ENCODE data around the gene STARD4.

STARD4 gene

DNA sequence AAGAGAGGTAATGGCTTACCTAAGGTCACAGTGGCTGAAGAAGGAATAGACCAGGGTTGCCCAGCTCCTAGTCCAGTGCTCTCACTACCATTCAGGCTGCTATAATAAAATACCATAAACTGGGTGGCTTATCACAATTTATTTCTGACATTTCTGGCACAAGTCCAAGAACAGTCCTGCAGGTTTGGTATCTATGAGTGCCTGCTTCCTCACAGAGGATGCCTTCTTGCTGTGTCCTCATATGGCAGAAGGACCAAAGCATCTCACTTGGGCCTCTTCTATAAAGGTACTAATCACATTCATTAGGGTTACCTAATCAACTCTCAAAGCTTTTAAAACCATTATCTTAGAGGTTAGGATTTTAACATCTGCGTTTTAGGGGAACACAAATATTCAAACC, 17.2 kb downstream of the STARD4 start:
- H3K27me3 ChIP-seq (ENCODE audit: control insufficient read depth, insufficient read depth, low read length): no peaks in the 10 kb centered on the region
- H3K36me3 ChIP-seq (ENCODE audit: control insufficient read depth, insufficient read depth, low read length): peaks cover 39% of the 10 kb centered on the region
- no peaks in the 10 kb centered on the region for H3K9me3 ChIP-seq (ENCODE audit: control insufficient read depth, insufficient read depth, low read length)
- peaks cover 7% of the 10 kb centered on the region; the same call in 1 of the 2 replicates for H3K4me1 ChIP-seq (ENCODE audit: control insufficient read depth, insufficient read depth, low read length)
- no peak overlapping the region for H3K4me3 ChIP-seq (ENCODE audit: low read depth, low read length)
- no peak overlapping the region for H3K9ac ChIP-seq (ENCODE audit: low read depth, low read length)
- no peak overlapping the region for H3K27ac ChIP-seq (ENCODE audit: low read depth, low read length)

DNA sequence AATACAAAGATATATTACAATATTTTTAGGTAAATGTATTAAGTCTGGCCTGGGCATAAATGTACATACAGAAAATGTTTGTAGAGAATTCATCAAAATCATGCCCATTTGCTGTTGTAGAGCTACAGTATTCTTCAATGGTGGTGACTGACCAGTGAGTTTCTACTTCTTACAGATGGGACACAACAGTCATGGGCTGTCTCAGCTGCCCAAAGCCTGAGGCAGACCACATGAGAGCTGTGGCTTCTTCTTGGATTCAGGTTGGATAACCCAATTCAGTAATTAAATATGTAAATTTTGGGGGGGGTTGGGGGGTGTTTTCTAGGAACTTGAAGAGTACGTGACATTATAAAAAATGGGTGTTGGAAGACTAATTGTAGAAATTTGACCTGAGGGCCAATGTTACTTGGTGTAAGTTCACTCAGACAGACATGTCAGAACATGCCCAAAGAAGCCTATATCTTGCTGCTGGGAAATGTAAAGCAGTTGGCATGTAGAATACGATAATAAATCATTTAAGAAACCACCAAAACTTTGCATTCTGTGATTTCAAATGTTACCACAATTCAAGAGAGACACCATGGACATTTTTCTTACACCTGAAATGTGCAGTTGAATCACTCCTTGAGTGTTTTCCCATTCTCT, 17.9 kb downstream of the STARD4 start:
- Histone ChIP-seq H3K4me1 (ENCODE audit: control insufficient read depth, insufficient read depth, low read length) (peaks cover 7% of the 10 kb centered on the region; the same call in 1 of the 2 replicates), H3K27me3 (ENCODE audit: control insufficient read depth, insufficient read depth, low read length) (no peaks in the 10 kb centered on the region), H3K27ac (ENCODE audit: low read depth, low read length) (no peak overlapping the region), H3K36me3 (ENCODE audit: control insufficient read depth, insufficient read depth, low read length) (peaks cover 32% of the 10 kb centered on the region), H3K9me3 (ENCODE audit: control insufficient read depth, insufficient read depth, low read length) (no peaks in the 10 kb centered on the region), H3K9ac (ENCODE audit: low read depth, low read length) (peak overlapping the region; percentile 24; the same call in 1 of the 2 replicates), H3K4me3 (ENCODE audit: low read depth, low read length) (no peak overlapping the region)

DNA sequence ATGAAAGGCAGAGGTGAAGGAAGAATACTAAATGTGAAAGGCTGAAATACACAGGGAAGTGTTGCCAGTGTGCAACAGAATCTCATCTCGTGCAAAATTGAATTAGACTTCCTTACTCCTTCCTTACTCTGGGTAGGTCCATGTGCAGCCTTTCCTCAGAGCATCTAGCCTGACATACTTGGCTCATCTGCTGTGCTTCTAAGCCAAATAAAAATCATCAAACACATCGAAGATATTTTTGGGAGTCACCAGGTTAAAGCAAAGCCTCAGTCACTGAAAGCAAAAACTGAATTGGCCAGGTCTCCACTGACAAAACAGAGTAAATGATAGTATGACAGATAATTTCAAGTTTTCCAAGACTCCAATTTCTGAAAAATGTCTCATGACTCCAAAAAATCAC, 19.3 kb downstream of the STARD4 start:
- Histone ChIP-seq H3K27ac (ENCODE audit: low read depth, low read length) (no peak overlapping the region), H3K9me3 (ENCODE audit: control insufficient read depth, insufficient read depth, low read length) (no peaks in the 10 kb centered on the region), H3K4me1 (ENCODE audit: control insufficient read depth, insufficient read depth, low read length) (peaks cover 7% of the 10 kb centered on the region; the same call in 1 of the 2 replicates), H3K4me3 (ENCODE audit: low read depth, low read length) (no peak overlapping the region), H3K9ac (ENCODE audit: low read depth, low read length) (no peak overlapping the region), H3K27me3 (ENCODE audit: control insufficient read depth, insufficient read depth, low read length) (no peaks in the 10 kb centered on the region), H3K36me3 (ENCODE audit: control insufficient read depth, insufficient read depth, low read length) (peaks cover 17% of the 10 kb centered on the region)

DNA sequence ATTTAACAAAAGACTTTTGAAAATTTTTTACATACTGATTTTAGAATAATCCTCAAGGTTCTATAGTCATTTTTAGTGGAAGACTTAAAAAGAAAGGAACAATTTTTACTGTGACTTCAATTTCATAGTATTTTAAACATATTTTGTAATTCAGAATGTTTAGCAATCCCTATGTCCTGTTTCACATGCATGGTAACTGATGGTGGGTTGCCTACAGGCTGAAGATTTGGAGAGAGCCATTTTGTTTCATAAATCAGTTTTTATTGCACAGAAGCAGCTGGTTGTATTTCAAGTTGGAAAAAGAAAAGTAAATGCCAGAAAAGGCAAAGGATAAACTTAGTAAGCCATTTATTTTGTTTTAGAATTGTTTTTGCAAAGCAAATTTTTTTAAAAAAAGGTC, 24.0 kb downstream of the STARD4 start:
- no peak overlapping the region for H3K9ac ChIP-seq (ENCODE audit: low read depth, low read length)
- no peaks in the 10 kb centered on the region for H3K27me3 ChIP-seq (ENCODE audit: control insufficient read depth, insufficient read depth, low read length)
- H3K27ac ChIP-seq (ENCODE audit: low read depth, low read length): no peak overlapping the region
- H3K9me3 ChIP-seq (ENCODE audit: control insufficient read depth, insufficient read depth, low read length): no peaks in the 10 kb centered on the region
- H3K36me3 ChIP-seq (ENCODE audit: control insufficient read depth, insufficient read depth, low read length): no peaks in the 10 kb centered on the region; the same call in 1 of the 2 replicates
- H3K4me3 ChIP-seq (ENCODE audit: low read depth, low read length): no peak overlapping the region
- peaks cover 15% of the 10 kb centered on the region; the same call in 1 of the 2 replicates for H3K4me1 ChIP-seq (ENCODE audit: control insufficient read depth, insufficient read depth, low read length)

DNA sequence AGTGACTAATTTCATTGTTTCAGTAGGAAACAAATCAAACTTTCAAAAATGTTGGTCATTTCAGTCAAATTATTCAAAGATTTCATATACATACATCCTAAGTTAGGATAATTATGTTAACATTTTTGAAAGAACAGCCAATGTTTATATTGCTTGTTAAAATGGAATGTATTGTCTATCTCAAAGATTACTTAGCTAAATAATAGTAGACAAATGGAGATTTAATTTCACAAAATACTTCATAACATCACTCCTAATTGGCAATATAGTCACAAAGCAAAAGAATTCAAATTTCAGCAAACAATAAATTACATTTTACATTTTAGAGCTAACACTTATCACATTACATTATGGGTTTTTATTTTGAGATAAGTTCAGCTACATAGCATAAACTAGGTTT, 25.4 kb downstream of the STARD4 start:
- H3K36me3 ChIP-seq (ENCODE audit: control insufficient read depth, insufficient read depth, low read length): no peaks in the 10 kb centered on the region; the same call in 1 of the 2 replicates
- H3K27ac ChIP-seq (ENCODE audit: low read depth, low read length): no peak overlapping the region
- H3K9ac ChIP-seq (ENCODE audit: low read depth, low read length): no peak overlapping the region
- no peaks in the 10 kb centered on the region for H3K9me3 ChIP-seq (ENCODE audit: control insufficient read depth, insufficient read depth, low read length)
- peaks cover 14% of the 10 kb centered on the region; the same call in 1 of the 2 replicates for H3K4me1 ChIP-seq (ENCODE audit: control insufficient read depth, insufficient read depth, low read length)
- H3K27me3 ChIP-seq (ENCODE audit: control insufficient read depth, insufficient read depth, low read length): no peaks in the 10 kb centered on the region
- no peak overlapping the region for H3K4me3 ChIP-seq (ENCODE audit: low read depth, low read length)

DNA sequence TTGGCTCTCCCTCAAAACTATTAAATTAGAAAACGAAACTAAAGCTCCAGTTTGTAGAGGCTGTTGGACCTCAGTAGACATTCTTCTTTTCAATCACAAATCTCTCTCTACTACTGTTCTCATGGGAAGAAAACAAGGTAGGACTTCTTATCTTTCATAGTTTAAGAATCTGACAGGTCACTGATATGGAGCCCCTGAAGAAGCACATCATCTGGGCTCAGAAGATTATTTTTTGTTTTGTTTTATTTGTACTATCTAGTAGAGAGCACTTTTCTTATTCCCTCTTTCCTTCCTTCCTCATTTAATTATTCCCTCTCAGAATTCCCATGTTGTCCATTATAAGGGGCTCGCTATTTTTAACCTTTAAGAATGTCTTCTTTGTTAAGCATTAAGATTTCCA, 26.3 kb downstream of the STARD4 start:
- no peak overlapping the region for H3K4me3 ChIP-seq (ENCODE audit: low read depth, low read length)
- H3K27me3 ChIP-seq (ENCODE audit: control insufficient read depth, insufficient read depth, low read length): no peaks in the 10 kb centered on the region
- H3K4me1 ChIP-seq (ENCODE audit: control insufficient read depth, insufficient read depth, low read length): 0 out of 2 replicates have a peak, but pooled peaks cover 8% of the 10 kb centered on the region
- H3K27ac ChIP-seq (ENCODE audit: low read depth, low read length): no peak overlapping the region
- no peaks in the 10 kb centered on the region; the same call in 1 of the 2 replicates for H3K36me3 ChIP-seq (ENCODE audit: control insufficient read depth, insufficient read depth, low read length)
- H3K9ac ChIP-seq (ENCODE audit: low read depth, low read length): no peak overlapping the region
- H3K9me3 ChIP-seq (ENCODE audit: control insufficient read depth, insufficient read depth, low read length): no peaks in the 10 kb centered on the region

DNA sequence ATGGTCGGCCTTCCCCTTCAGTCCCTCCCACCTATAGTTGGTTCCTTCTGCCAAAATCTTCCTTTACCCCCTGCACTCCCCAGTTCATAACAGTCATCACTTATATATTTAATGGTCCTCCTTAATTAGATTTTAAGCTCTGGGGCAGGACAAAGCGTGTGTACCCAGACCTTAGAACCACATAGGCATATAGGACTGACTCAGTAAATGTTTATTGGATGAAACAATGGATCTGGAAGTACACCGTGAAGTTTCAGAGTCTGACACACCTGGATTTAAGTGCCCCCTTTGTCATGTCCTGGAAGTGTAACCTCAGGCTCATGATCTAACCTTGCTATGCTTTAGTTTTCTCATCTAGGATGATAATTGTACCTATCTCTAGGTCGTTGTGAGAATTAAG, 32.0 kb downstream of the STARD4 start:
- H3K36me3 ChIP-seq (ENCODE audit: control insufficient read depth, insufficient read depth, low read length): no peaks in the 10 kb centered on the region; the same call in 1 of the 2 replicates
- H3K27ac ChIP-seq (ENCODE audit: low read depth, low read length): no peak overlapping the region
- H3K9me3 ChIP-seq (ENCODE audit: control insufficient read depth, insufficient read depth, low read length): no peaks in the 10 kb centered on the region
- H3K4me3 ChIP-seq (ENCODE audit: low read depth, low read length): no peak overlapping the region
- no peaks in the 10 kb centered on the region for H3K4me1 ChIP-seq (ENCODE audit: control insufficient read depth, insufficient read depth, low read length)
- no peak overlapping the region for H3K9ac ChIP-seq (ENCODE audit: low read depth, low read length)
- H3K27me3 ChIP-seq (ENCODE audit: control insufficient read depth, insufficient read depth, low read length): no peaks in the 10 kb centered on the region

DNA sequence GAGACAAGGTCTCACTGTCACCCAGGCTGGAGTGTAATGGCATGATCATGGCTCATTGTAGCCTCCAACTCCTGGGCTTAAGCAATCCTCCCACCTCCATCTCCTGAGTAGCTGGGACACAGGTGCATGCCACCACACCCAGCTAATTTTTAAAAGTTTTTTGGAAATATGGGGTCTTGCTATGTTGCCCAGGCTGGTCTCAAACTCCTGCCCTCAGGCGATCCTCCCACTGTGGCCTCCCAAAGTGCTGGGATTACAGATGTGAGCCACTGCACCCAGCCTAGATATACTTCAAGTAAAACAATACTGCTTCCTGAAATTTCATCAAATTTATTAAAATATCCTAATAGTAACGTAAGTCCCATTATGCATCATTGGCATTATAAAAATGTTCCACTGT, 33.4 kb downstream of the STARD4 start:
- H3K9ac ChIP-seq (ENCODE audit: low read depth, low read length): no peak overlapping the region

DNA sequence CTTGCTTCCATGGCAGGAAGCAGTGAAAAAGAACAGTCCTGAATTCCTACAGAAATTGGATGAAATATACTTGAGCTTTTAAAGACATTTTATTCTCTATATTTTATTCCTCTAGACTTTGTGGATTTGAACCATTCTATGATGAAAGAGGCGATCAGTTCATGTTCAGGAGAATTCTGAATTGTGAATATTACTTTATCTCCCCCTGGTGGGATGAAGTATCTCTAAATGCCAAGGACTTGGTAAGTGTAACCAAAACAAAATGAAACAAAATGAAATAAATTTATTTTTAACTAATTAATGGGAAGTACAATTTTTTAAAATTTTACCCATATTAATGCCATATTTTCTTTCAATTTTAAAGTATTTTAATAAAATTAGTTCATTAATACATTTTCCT, 34.1 kb downstream of the STARD4 start:
- no peak overlapping the region for H3K27ac ChIP-seq (ENCODE audit: low read depth, low read length)
- H3K27me3 ChIP-seq (ENCODE audit: control insufficient read depth, insufficient read depth, low read length): no peaks in the 10 kb centered on the region
- H3K9ac ChIP-seq (ENCODE audit: low read depth, low read length): no peak overlapping the region
- H3K9me3 ChIP-seq (ENCODE audit: control insufficient read depth, insufficient read depth, low read length): no peaks in the 10 kb centered on the region
- H3K36me3 ChIP-seq (ENCODE audit: control insufficient read depth, insufficient read depth, low read length): no peaks in the 10 kb centered on the region
- H3K4me3 ChIP-seq (ENCODE audit: low read depth, low read length): no peak overlapping the region
- H3K4me1 ChIP-seq (ENCODE audit: control insufficient read depth, insufficient read depth, low read length): no peaks in the 10 kb centered on the region

More for the DNA sequence above, 33.4 kb downstream of the STARD4 start:
- H3K27ac ChIP-seq (ENCODE audit: low read depth, low read length): no peak overlapping the region
- no peaks in the 10 kb centered on the region for H3K4me1 ChIP-seq (ENCODE audit: control insufficient read depth, insufficient read depth, low read length)
- no peaks in the 10 kb centered on the region for H3K9me3 ChIP-seq (ENCODE audit: control insufficient read depth, insufficient read depth, low read length)
- no peaks in the 10 kb centered on the region for H3K27me3 ChIP-seq (ENCODE audit: control insufficient read depth, insufficient read depth, low read length)
- no peaks in the 10 kb centered on the region for H3K36me3 ChIP-seq (ENCODE audit: control insufficient read depth, insufficient read depth, low read length)
- H3K4me3 ChIP-seq (ENCODE audit: low read depth, low read length): no peak overlapping the region

DNA sequence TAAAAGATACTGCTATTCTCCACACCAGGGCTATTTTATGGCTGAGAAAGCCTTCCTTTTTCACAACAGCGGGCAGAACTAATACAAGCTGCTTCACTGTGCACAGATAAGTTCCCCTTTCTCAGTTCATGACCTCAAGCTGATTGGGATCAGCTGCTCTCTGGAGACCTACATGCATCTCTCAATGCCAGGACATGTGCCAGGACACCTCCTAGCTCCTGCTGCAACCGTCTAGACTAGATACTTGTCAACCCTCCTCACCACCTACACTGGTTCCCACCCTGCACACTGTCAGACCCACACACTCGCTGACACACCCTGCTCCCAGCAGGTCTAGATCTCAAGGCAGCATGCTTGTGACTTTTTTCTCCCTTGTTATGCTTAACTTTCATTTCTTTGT, 39.8 kb downstream of the STARD4 start:
- Histone ChIP-seq H3K9ac (ENCODE audit: low read depth, low read length) (no peak overlapping the region), H3K27ac (ENCODE audit: low read depth, low read length) (no peak overlapping the region), H3K4me1 (ENCODE audit: control insufficient read depth, insufficient read depth, low read length) (no peaks in the 10 kb centered on the region), H3K27me3 (ENCODE audit: control insufficient read depth, insufficient read depth, low read length) (no peaks in the 10 kb centered on the region), H3K9me3 (ENCODE audit: control insufficient read depth, insufficient read depth, low read length) (no peaks in the 10 kb centered on the region), H3K36me3 (ENCODE audit: control insufficient read depth, insufficient read depth, low read length) (no peaks in the 10 kb centered on the region), H3K4me3 (ENCODE audit: low read depth, low read length) (no peak overlapping the region)

DNA sequence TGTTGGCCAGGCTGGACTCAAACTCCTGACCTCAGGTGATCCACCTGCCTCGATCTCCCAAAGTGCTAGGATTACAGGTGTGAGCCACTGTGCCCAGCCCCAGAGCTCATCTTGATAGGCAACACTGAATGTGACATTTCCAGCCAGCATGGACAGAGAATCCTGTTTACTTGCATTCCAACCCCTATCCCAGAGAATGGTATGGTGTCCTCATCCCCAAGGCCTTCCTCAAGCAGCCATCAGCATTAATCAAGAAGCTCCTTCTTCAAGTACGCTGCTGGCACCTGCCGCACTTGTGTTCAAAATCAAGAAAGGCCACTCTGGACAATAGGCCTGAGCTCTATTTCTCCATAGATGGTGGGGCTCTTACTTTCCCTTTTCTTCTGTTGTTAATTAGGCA, 40.2 kb downstream of the STARD4 start:
- no peak overlapping the region for H3K27ac ChIP-seq (ENCODE audit: low read depth, low read length)
- no peaks in the 10 kb centered on the region for H3K27me3 ChIP-seq (ENCODE audit: control insufficient read depth, insufficient read depth, low read length)
- no peaks in the 10 kb centered on the region for H3K36me3 ChIP-seq (ENCODE audit: control insufficient read depth, insufficient read depth, low read length)
- no peaks in the 10 kb centered on the region for H3K4me1 ChIP-seq (ENCODE audit: control insufficient read depth, insufficient read depth, low read length)
- no peak overlapping the region for H3K9ac ChIP-seq (ENCODE audit: low read depth, low read length)
- H3K4me3 ChIP-seq (ENCODE audit: low read depth, low read length): no peak overlapping the region
- no peaks in the 10 kb centered on the region for H3K9me3 ChIP-seq (ENCODE audit: control insufficient read depth, insufficient read depth, low read length)
